Fibroblast of pulmonary artery (primary cell): ENCODE measurements around the gene CTSD.
"Not testable (repeated sequence)": the region's sequence is repeated elsewhere in the genome, so short reads cannot be mapped to it uniquely, and the experiment has no call there.

Source experiments
- DNase-seq: peaks from one replicate; pipeline ENCODE4 v3.0.0-alpha.2; 2010; ENCODE audit warnings: low read depth
- H3K4me3 ChIP-seq: replicated peaks from 2 replicates; pipeline ENCODE4 v1.5.1; 2011; ENCODE audit warnings: low read depth, mild to moderate bottlenecking, control low read depth, low read length, moderate library complexity
- TF ChIP-seq, protein P1 (sequence below): IDR thresholded peaks from 2 replicates; pipeline ENCODE4 v1.5.1; 2011; ENCODE audit warnings: mild to moderate bottlenecking, control low read depth, low read length, inconsistent platforms; ENCODE audit errors: missing control alignments

Gene CTSD

DNA sequence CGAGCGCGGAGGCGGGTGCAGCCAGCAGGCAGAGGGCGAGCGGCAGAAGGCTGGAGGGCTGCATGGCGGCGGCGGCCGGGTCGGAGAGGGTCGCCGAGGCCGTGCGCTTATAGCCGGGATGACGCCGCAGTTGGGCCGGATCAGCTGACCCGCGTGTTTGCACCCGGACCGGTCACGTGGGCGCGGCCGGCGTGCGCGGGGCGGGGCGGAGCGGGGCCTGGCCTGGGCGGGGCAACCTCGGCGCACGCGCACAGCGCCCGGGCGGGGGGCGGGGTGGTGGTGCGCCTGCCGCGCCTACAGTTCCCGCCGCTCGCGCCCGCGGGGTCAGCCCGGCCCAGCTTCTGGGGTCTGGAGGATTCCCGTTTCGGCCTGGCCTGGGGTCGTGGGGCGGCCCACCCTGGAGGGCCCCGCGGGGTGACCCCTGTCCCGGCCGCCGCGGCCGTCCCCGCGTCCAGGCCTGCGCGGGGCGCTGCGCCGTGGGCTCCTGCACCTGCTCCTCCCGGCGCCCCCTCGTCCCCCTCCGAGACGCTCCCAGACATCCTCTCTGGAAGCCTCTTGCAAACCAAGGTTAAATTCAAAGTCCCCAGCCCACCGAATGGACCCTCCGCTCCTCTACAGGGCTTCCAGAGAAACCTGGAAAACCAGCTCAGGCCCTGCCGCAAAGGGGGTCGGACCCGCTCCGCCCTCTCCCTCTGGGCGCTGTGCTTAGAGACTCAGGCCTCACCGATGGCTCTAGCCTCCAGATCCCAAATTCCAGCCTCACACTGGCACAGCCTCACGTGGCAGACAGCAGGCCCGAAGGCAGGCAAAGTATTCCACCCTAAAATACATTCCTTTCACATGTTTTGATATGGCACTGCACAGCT is at the start of gene CTSD:
Gene CTSD (minus strand): TSS at position 132 of the 866 bp plus-strand sequence. CDS start 68 bp downstream, at position 64.
- TF ChIP-seq, protein P1, sequence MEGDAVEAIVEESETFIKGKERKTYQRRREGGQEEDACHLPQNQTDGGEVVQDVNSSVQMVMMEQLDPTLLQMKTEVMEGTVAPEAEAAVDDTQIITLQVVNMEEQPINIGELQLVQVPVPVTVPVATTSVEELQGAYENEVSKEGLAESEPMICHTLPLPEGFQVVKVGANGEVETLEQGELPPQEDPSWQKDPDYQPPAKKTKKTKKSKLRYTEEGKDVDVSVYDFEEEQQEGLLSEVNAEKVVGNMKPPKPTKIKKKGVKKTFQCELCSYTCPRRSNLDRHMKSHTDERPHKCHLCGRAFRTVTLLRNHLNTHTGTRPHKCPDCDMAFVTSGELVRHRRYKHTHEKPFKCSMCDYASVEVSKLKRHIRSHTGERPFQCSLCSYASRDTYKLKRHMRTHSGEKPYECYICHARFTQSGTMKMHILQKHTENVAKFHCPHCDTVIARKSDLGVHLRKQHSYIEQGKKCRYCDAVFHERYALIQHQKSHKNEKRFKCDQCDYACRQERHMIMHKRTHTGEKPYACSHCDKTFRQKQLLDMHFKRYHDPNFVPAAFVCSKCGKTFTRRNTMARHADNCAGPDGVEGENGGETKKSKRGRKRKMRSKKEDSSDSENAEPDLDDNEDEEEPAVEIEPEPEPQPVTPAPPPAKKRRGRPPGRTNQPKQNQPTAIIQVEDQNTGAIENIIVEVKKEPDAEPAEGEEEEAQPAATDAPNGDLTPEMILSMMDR, result no peak
- peak within 1 kb of the TSS; percentile 79 for H3K4me3 ChIP-seq
- DNase-seq, result peak; percentile 79

DNA sequence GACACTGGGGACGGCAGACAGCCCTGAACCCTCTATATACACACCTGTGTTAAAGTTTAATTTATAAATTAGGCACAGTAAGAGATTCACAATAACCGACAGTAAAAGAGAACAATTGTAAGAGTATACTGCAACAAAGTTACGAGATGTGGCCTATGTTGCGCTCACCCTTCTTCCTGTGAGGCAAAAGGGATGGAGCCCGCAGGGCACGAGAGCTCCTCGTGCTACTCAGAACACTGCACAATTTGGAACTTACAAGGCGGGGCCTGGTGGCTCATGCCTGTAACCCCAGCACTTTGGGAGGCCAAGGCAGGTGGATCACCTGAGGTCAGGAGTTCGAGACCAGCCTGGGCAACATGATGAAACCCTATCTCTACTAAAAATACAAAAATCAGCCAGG is 49.6 kb upstream of the CTSD start:
- not testable (repeated sequence) for H3K4me3 ChIP-seq, DNase-seq

DNA sequence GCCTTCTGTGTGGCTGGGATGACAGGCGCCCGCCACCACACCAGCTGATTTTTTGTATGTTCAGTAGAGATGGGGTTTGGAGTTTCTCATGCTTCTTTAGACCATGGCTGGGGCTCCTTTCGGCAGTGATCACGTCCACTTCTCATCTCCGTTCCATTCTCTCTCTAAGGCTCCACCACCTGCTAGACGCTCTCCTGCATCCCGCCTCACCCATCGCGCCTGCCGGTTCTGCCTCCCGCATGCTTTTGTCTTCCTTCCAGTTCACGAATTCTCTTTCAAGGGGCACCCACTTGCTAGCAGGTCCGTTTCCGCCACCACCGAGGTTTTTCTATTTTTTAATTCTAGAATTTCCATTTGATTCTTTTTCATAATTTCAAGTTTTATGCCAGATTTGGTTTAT is 49.1 kb upstream of the CTSD start:
- TF ChIP-seq, protein P1, result no peak
- DNase-seq, result no peak
- no peak overlapping the region for H3K4me3 ChIP-seq

DNA sequence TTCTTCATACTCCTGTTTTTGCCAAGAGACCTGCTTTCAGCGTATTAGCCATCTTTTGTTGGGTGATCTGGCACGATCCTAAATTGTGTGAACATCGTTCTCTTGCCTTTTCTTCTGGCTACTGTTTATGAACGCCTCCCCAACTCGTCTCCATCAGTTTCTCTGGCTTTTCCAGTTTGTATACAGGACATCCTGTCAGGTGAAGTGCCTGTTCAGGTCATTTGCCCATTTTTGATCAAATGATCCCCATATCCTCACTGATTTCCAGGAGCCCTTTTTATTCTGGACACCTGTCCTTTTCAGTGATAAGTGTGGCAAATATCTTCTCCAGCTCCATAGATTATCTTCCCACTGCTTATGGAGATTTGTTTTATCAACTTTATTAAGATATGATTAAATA is 48.5 kb upstream of the CTSD start:
- no peak overlapping the region for H3K4me3 ChIP-seq
- no peak for DNase-seq
- TF ChIP-seq, protein P1, result no peak

DNA sequence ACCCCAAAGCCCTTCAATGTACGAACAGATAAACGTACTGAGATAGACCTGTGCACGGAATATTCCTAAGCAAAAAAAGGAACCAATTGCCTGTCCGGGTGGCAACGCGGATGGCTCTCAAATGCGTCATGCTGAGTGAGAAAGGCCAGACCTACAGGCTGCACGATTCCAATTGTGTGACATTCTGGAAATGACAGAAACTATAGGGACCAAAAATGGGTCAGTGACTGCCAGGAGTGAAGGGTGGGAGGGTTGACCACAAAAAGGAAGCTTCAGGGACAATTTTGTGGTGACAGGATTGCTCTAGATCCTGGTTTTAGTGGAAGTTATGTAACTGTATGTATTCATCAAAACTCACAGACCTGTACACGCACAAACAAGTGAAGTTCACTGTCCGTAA is 47.0 kb upstream of the CTSD start:
- no peak for DNase-seq
- H3K4me3 ChIP-seq, result no peak overlapping the region
- TF ChIP-seq, protein P1, result no peak

DNA sequence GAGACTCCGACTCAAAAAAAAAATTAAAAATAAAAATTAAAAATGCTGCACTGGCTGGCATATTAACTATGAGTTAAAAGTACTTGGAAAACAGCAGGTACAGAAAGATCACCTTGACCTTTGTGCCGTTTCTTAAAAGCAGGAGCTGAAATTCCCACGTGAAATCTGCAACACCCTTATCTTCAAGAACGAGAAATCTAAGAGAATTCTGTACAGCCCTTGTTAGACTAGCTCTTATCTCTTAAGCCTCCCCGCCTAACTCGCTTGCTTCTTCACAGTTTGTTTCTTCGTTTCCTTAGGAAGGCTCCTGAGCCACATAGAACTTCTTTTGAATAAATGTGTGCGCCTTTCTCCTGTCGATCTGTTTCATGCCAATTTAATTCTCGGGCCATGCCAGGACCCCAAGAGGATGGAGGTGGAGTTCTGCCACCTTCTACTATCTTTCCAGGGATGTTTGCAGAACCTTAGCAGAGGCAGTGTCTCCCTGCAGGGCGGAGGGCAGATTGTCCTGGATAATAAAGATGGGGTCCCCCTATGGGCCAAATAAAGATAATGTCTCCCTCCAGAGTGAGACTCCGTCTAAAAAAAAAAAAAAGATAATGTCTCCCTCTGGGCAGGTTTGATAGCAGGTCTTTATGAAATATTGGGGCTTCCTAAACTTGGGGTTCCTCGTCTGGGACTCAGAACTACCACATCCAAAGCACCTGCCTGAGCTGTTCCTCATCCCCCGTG is 43.7 kb upstream of the CTSD start:
- H3K4me3 ChIP-seq, result no peak overlapping the region
- TF ChIP-seq, protein P1, result no peak
- DNase-seq, result no peak

DNA sequence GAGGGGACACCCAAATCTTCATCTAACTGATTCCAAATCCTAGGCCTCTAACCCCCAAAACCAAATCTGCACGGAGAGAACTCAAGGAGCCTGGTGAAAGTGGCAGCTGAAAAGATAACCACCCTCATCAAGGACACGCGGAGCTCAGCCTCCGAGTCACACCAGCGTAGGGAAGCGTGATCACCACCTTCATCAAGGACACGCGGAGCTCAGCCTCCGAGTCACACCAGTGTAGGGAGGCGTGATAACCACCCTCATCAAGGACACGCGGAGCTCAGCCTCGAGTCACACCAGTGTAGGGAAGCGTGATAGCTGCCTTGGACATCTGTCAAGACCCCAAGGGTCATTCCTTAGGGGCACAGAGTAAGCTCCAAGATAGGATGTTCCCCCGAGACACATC is 41.8 kb upstream of the CTSD start:
- DNase-seq, result no peak
- no peak overlapping the region for H3K4me3 ChIP-seq
- TF ChIP-seq, protein P1, result no peak

DNA sequence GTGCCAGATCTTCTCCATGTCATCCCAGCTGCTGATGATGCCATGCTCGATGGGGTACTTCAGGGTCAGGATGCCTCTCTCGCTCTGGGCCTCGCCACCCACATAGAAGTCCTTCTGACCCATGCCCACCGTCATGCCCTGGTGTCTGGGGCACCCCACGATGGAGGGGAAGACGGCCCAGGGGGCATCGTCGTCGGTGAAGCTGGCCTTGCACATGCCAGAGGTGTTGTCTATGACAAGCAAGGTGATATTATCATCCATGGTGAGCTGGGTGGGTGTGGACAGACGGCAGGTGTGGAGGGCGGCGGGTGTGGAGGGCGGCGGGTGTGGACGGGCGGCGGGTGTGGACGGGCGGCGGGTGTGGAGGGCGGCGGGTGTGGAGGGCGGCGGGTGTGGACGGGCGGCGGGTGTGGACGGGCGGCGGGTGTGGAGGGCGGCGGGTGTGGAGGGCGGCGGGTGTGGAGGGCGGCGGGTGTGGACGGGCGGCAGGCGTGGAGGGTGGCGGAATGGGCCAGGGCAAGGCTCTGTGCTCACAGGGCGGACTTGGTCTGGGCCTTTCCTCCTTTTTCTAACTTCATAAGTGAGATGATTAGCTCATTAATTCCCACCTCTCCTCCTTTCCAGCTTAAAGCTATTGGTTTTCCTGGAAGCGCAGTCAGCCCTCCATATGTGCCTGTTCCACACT is 40.2 kb upstream of the CTSD start:
- not testable (repeated sequence) for DNase-seq, H3K4me3 ChIP-seq
